ENCODE data around the gene LDB2.
"Not testable (repeated sequence)": the region's sequence is repeated elsewhere in the genome, so short reads cannot be mapped to it uniquely, and the experiment has no call there.

LDB2 gene

DNA sequence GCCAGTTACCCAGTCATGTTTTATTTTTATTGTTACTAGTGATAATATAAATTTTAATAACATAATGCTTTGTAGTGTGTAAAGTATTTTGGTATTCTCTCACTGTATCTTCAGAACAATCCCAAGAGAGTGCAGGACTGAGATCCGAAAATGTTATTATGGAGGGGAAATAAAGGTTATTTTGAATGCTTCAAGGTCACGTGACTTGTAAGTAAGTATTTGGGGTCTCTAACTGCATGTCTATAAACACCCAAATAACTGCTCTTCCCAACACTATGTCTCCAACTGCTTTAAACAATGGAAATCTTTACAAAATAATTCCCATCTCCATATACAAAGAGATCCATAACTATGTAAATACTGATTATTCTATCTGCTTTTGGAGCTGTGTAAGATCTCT lies 302.2 kb downstream of the LDB2 start:
- DNase-seq (ENCODE audit: low spot score), result no peak

DNA sequence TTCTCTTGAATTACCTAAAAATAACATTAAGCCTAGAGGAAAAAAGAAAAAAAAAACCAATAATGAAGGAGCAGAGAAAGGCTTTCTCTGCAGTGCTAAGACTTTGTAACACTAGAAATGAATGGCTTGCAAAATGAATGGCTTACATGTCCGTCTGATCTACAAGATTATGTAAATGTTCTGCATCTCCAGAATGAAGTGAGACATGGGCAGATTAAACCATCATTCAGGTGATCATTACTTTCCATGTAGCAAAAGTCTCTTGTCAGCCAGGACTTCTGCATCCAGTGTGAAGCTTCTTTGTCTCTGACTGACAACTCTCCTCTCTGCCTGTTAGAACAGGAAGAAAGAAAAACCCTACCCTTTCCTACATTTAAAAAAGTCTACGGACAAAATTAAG lies 304.3 kb downstream of the LDB2 start:
- no peak for DNase-seq (ENCODE audit: low spot score)

DNA sequence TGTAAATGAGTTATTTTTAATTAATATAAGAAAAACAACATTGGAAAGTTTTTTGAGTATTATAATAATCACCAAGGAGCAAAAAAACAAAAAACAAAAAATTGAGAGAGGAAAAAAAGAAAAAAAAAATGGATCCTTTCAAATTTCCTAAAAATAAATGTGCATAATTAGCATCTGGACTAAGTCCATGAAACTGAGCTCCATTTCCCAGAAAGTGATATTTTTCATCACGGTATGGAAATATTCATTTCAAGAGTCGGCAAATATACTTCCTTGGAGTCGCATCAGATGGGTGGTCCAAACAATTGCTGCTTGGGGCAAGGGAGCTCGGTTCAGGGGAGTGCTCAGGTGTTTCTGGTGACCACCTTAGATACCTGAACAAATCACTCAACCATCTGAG lies 305.1 kb downstream of the LDB2 start:
- DNase-seq (ENCODE audit: low spot score), result no peak

DNA sequence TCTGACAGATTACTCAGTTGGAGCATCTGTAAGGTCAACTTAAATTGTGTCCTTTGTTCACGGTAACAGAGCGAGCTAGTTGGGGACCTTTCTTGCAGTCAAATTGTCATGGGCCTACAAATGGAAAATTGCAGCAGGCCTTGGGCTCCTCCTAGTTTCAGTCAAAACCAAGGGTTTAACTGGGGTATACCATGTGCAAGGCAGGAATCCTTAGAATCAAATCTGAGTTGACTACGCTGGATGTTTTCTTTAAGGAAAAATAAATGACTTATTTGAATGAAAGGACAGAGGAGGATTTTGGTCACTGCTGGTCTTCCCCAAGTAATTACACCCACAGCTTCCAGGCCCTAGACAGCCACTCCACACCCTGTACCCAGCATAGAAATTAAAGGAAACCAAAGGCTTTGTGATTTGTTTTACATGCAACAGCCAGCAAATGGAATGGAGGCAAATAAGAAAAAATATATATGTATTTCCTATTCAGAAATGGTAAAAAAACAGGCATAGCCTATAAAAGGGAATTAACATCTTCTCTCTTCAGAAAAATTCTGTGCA lies 307.1 kb downstream of the LDB2 start:
- no peak for DNase-seq (ENCODE audit: low spot score)

DNA sequence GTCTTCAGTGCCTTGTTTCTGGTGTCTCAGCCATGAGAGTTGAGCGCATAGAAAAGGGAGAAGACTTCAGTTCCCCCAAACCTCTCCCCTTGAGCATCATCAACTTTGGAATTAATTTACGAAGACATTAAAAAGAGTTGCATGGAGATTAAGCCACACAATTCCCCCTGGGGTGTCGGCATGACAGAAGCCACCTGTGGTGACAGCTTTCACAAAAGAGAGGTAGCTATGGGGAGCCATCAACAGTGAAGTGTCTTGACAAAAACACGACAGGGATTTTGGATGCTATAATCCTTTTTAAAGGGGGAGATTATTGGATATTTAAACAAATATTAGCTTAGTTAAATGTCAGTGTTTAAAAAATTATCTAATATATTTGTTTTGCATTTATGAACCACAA lies 307.6 kb downstream of the LDB2 start:
- no peak for DNase-seq (ENCODE audit: low spot score)

DNA sequence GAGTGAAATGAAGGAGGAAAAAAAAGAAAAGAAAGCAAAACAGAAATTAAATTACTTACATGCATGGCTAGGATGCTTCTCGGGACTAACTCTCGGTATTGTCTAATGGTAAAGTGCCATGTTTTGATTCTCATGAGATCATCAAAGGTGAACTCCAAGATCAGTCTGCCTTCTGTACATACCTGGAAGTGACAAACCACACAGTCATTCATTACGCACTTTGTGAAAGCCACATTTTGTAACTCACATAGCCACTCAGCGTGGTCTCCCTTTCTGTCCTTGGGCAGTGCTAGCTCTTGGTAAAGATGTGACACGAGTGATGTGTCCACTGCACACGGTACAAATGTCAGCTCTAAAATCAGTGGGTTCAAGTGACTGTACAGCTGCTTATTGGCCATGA lies 309.8 kb downstream of the LDB2 start:
- DNase-seq (ENCODE audit: low spot score), result no peak

DNA sequence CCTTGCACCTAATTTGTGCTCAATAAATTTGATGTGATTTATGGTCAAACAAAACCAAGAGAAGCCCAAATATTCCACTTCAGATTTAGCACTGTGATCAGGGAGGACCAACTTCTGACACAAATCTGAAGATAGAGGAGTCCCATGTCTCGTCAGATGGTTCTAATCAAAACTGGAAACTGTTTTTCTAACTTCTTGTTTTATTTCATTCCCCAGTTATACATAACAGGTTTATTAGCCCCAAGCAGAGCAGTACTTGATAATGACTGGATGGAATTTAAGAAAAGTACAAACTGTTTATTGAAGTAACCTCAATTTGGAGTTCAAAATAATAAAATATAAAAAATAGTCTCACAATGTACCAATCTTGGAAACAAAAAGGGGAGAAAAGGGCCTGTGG lies 310.3 kb downstream of the LDB2 start:
- no peak for DNase-seq (ENCODE audit: low spot score)

DNA sequence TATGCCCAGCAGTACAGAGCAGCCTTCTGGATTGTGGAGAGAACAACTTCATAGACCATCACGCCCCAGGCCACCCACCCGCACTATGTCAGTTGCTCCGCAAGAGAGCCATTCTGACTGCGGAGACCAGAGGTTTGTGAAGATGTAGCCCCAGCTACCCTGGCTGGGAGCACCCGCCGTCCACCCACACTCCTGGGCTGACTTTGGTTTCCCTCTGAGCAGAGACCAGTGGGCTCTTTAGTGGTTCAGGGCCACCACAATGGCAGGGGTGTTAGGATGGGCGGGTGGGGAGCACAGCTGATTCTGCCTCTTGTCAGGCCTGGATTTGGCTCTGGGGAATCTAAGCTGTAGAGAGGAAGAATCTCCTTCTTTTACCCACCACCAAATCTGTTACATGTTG lies 313.4 kb downstream of the LDB2 start:
- no peak for DNase-seq (ENCODE audit: low spot score)

DNA sequence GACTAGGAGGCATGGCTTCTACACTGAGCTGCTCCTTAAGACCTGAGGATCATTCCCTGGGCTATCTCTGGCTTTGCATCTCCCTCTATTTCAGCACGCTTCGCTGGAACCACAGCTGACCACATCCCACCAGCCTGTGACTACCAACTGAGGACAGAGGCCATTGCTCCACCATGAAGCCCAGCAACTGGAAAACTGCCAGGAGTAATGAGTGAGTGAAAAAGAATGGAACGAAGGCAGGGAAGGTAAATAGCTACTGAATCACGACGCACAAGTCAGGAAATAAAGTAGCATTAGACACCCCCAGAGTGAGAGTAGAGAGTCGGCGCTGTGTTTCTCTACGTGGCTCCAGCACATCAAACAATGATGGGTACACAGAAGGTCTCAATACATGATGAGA lies 314.7 kb downstream of the LDB2 start:
- DNase-seq (ENCODE audit: low spot score), result no peak

DNA sequence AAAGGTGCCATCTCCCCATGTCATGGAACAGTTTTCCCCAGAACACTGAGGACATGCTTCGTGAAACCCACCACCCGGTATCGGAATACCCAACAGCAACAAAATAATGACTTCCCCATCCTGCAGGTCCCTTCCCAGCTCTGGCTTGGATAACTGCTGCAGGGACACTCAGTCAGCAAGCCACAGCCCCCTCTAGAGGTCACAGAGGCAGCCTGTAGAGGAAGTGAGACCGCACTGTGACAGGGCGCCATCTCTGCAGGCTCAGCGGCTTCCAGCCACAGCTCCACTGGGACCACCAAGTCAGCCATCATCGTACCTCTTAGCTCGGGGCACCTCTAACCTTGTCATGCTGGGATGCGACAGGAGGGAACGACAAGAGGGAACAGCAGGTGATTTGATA lies 315.9 kb downstream of the LDB2 start:
- DNase-seq (ENCODE audit: low spot score), result no peak

DNA sequence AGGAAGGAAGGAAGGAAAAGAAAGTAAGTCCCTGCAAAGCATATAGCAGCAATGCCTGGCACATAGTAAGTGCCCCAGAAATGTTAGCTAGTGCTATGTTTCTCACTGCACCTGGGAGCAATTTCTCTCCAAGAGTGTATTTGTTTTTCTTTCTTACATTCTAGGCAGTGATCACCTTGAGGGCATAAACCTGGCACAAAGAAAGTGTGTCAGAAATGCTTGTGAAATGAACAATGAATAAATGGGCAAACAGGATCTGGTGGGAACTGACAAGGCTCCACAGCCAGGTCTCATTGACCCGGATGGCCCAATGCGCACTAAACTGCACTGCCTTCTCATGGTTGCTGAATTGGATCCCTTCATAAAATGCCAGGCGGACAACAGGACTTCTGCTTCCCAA lies 316.4 kb downstream of the LDB2 start:
- no peak for DNase-seq (ENCODE audit: low spot score)

DNA sequence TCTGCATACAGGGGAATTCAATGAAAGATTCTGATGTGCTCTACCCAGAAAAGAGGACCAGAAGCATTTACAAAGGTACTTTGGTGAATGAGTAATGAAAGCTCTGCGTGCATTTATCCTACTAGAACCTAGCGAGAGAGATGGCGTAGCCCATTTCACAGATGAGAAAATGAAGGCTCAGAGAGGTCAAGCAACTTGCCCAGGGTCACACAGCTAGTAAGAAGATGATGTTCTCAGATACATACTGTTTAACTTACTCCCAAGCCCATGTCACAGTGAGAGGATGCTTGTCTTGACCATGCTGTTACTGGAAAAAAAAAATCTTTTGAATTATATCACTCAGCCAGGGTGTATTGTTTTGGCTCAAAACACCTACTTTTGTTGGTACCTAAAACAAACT lies 317.3 kb downstream of the LDB2 start:
- DNase-seq (ENCODE audit: low spot score), result no peak

DNA sequence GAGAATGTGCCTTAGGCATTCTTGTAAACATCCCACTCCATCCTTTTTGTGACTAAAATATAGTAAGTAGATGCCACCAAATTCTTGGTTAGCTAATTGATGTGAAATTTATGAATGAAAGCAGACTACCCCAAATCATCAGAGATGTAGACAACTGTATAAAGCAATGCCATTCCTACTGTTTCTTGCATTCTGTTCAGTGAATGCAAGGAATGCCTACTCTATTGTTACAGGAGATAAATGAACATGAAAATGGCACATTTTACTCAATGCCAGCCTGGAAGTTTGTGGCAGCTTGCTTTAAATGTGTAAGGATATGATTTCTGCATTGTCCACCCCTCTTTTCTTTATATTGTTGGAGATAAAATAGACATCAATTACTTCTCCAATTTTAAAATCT lies 317.9 kb downstream of the LDB2 start:
- no peak for DNase-seq (ENCODE audit: low spot score)

DNA sequence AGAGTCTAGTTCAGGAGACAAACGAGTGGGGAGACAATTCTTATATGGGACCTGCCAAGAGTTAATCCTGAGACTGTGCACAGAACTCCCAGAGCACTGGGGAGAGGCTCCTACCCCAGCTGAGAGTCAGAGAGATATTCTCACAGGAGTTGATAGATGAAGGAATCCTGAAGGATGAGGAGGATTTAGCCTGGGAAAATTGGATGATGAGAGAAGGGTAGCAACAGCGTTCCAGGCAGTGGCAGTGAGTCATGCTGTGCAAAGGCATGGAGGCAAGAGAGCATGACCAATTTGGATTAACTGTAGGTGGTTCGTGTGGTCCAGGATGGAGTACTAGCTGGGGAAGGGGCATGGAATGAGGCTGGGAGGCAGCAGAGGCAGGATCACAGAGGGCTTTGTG lies 318.6 kb downstream of the LDB2 start:
- no peak for DNase-seq (ENCODE audit: low spot score)

DNA sequence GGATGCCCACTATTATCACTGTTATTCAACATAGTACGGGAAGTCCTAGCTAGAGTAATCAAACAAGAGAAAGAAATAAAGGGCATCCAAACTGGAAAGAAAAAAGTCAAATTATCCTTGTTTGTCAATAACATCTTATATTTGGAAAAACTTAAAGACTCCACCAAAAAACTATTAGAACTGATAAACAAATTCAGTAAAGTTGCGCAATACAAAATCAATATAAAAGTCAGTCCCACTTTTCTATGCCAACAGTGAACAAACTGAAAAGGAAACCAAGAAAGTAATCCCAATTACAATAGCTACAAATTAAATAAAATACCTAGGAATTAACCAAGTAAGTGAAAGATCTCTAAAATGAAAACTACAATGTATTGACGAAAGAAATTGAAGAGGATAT lies 321.3 kb downstream of the LDB2 start:
- DNase-seq (ENCODE audit: low spot score), result no peak

DNA sequence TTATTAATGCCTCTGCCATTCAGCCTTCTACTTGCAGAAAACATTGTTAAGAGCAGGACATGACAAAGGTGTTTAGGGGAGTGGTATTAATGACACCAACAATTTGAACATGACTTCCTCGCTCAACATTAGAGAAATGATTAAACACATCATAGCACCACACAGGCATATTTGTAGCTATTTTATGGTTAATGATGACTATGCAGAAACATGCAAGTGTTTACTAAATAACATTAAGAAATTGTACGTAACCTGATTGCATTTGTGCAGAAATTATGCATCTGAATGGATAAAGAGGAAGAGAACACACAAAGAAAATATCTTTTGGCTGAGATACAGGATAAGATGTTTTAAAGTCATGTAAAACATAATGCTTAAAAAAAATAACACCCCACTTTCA lies 323.5 kb downstream of the LDB2 start:
- DNase-seq (ENCODE audit: low spot score), result no peak

DNA sequence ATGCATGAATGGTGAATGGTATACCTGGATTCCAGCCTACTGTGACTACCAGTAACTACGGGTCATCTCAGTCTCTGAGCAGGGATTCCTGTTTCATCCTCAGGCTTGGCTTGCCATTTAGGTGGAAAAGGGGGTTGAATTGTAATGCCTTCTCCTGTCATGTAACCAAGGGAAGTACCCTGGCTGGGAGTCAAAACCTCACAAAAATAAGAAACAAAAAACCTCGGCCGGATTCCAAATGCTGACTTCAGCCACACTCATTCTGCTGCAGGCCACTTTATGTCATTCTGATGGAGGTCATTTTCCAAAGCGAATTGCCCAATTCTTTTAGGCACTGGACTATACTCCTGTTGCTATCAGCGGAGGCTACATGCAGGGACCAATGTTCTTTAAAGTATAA lies 324.7 kb downstream of the LDB2 start:
- no peak for DNase-seq (ENCODE audit: low spot score)

DNA sequence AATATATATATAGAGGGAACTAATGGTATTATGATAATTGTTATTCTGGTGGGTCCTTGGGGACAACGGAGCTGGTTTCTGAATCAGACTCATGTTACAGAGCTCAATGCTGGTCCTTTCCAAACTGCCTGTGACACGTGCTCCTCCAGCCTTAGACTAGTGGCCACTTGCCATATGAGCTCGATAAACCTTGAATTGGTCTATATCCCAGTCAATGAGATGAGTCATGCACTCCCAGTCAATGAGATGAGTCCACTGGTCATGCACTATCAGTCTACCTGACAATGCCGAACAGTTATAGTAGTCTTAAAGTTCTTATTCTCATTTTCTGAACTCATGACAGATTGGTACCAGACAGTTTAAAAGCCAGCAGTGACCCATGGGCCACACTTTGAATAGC lies 325.2 kb downstream of the LDB2 start:
- DNase-seq (ENCODE audit: low spot score), result no peak

DNA sequence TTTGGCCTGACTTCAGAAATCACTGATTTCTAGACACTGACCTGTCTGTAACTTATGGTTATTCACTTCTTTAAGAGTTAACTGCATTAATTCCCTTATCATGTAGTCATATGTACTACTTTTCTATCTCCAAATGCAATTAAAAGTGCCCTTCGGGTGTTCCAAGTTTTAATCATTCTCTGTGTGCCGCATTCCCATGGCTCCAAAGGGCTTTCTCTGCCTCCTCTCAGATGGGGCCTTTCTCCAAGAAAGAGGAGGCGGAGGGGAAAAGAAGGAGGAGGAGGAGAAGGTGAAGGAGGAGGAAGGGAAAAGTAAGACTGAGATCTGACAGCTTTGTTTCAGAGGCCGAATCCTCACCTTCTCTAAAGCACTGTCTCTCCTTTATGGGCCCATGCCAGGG lies 325.8 kb downstream of the LDB2 start:
- no peak for DNase-seq (ENCODE audit: low spot score)

DNA sequence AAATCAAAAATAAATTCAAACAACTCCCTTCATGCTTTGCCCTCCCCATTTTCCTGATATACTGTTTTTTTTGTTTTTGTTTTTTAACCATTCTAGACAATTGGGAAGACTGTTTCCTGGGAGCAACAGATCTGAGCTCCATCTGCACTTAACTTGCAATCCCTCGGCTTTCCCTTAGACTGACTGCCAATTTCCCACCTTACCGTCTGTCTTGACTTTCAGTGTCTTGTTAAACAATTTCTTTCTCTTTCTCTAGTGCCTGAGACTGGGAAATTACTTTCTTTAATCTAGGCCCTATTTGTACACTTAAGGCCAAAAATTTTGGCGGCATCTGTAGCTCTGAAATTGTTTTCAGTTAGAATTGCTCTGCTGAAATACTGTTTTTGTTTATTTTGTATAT lies 326.3 kb downstream of the LDB2 start:
- DNase-seq (ENCODE audit: low spot score), result no peak

DNA sequence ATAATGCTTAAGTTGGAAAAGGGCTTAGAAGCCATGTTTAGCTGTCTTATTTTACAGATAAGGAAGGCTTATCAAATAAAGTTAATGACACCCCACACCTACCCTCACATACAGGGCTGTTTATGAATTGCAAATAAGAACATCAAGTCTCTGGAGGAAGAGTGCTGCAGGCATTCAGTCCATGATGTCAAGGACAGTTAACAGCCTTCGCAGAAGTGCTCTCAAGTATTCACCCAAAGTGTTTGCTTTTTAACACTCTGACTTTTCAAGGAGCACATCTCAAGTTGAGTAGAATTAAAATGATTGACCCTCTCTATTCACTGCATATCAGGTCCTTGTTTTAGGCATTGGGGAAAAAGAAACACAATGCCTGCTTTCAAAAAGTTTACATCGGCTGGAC lies 328.7 kb downstream of the LDB2 start:
- no peak for DNase-seq (ENCODE audit: low spot score)

DNA sequence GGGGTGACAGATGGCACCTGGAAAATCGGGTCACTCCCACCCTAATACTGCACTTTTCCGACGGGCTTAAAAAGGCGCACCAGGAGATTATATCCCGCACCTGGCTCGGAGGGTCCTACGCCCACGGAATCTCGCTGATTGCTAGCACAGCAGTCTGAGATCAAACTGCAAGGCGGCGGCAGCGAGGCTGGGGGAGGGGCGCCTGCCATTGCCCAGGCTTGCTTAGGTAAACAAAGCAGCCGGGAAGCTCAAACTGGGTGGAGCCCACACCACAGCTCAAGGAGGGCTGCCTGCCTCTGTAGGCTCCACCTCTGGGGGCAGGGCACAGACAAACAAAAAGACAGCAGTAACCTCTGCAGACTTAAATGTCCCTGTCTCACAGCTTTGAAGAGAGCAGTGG lies 341.1 kb downstream of the LDB2 start:
- DNase-seq (ENCODE audit: low spot score), result not testable (repeated sequence)

DNA sequence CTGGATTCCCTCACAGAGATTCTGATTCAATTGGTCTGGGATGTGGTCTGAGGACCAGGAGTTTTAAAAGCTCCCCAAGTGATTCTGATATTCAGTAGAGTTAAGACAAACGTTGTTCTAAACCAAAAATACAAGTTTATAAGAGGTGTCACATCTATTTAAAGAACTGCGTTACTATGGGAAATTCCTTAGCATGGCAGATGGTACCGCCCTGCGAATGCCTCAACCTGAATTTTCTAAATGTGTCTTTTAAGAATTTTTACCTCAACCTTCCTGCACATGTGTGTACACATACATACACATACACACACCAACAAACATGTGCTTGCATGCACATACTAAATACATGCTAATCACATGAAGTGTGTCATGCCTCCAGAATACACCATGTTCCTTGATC lies 343.3 kb downstream of the LDB2 start:
- DNase-seq (ENCODE audit: low spot score), result no peak

DNA sequence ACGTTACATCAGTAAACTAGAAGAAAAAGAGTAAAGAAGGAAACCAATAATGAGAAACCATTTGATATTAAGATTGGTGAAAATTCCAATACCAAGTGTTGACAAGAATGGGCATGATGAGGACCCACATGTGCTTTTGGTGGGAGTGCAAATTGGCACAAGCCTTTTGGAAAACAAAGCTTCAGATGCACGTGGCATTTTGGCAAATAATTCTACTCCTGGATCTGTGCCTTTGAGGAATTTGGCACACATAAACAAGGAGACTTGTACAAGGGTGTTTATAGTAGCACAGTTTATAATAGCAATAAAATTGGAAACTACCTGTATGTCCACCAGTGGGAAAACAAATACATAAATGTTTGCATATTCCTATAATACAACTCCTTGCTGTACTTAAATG lies 347.9 kb downstream of the LDB2 start:
- no peak for DNase-seq (ENCODE audit: low spot score)

DNA sequence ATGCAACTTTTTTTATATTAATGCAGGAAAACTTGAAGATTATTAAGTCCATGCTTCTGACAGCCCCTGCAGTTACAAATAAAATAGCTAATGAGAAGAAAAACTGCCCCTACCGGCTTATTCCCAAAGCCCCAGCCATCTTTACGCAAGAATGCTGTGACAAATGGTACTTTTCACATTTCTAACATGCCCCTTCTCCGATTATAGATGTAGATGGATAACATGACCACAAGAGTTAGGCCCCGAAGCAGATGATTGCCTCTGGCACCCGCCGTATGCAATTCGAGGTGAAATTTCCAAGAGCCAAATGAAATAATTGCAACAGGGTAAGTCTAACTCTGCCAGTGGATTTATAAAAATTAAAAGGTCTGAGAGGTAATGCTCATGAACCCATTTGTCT lies 352.8 kb downstream of the LDB2 start:
- DNase-seq (ENCODE audit: low spot score), result no peak

Data from RKO (cell line).